ENCODE results near the gene UBE2N. TPM values are rescaled to one million over a fixed set of nuclear protein-coding genes. Genes with fewer than 3 reads are reported as not detected.

The UBE2N gene
- 100 to 1,000 TPM; 112 to 163 TPM for total RNA-seq
- polyA plus RNA-seq (ENCODE audit: insufficient read length in 2 of 2): 100 to 1,000 TPM; 209 to 234 TPM
- long read RNA-seq, donor 1, full-length matches to known transcripts: 119 of 126 reads
- long read RNA-seq, donor 1, partial matches to known transcripts: 7 of 126 reads
- long read RNA-seq, donor 1, other reads (novel, unspliced or antisense): 0 of 126 reads
- long read RNA-seq, donor 2, full-length matches to known transcripts: 28 of 38 reads
- long read RNA-seq, donor 2, partial matches to known transcripts: 10 of 38 reads
- long read RNA-seq, donor 2, other reads (novel, unspliced or antisense): 0 of 38 reads
- long read RNA-seq, donor 3, full-length matches to known transcripts: 61 of 83 reads
- long read RNA-seq, donor 3, partial matches to known transcripts: 22 of 83 reads
- long read RNA-seq, donor 3, other reads (novel, unspliced or antisense): 0 of 83 reads
- long read RNA-seq, donor 4, full-length matches to known transcripts: 65 of 79 reads
- long read RNA-seq, donor 4, partial matches to known transcripts: 14 of 79 reads
- long read RNA-seq, donor 4, other reads (novel, unspliced or antisense): 0 of 79 reads

- under 1% methylated on average over 105 of the region's 105 CpGs for WGBS (ENCODE audit: insufficient coverage)
- H3K36me3 ChIP-seq (ENCODE audit: control insufficient read depth, insufficient read depth, low read length): no peaks in the 10 kb centered on the region
- H3K27me3 ChIP-seq (ENCODE audit: control insufficient read depth, insufficient read depth, low read length): no peaks in the 10 kb centered on the region
- peak; percentile 80 to 99 (median 95) for DNase-seq (ENCODE audit: low read depth in 4 of 6, low spot score in 6 of 6)
- H3K27ac ChIP-seq (ENCODE audit: low read depth, low read length): peak within 1 kb of the TSS; percentile 95
- no peaks in the 10 kb centered on the region for H3K9me3 ChIP-seq (ENCODE audit: control insufficient read depth, insufficient read depth, low read length)
- H3K4me1 ChIP-seq (ENCODE audit: control insufficient read depth, insufficient read depth, low read length): peaks cover 4% of the 10 kb centered on the region
- peak within 1 kb of the TSS; percentile 71 for H3K4me3 ChIP-seq (ENCODE audit: low read depth, low read length)
These were observed at the start of gene UBE2N for GRCh38 chr12:93441617-93442410. UBE2N (minus strand) TSS chr12:93441947; CDS start chr12:93441884, 63 bp downstream.

- no peak for DNase-seq (ENCODE audit: low read depth in 4 of 6, low spot score in 6 of 6)
- Histone ChIP-seq H3K4me1 (ENCODE audit: control insufficient read depth, insufficient read depth, low read length) (no peaks in the 10 kb centered on the region), H3K27me3 (ENCODE audit: control insufficient read depth, insufficient read depth, low read length) (no peaks in the 10 kb centered on the region), H3K4me3 (ENCODE audit: low read depth, low read length) (no peak overlapping the region), H3K36me3 (ENCODE audit: control insufficient read depth, insufficient read depth, low read length) (peaks cover 59% of the 10 kb centered on the region), H3K9me3 (ENCODE audit: control insufficient read depth, insufficient read depth, low read length) (no peaks in the 10 kb centered on the region), H3K27ac (ENCODE audit: low read depth, low read length) (no peak overlapping the region)
- WGBS (ENCODE audit: insufficient coverage): 88% methylated on average over 2 of the region's 8 CpGs
These were observed 42.7 kb upstream of the UBE2N start for GRCh38 chr12:93484315-93484981.

GRCh38 chr12:93483151-93483807, 41.5 kb upstream of the UBE2N start:
- H3K4me3 ChIP-seq (ENCODE audit: low read depth, low read length): no peak overlapping the region
- H3K36me3 ChIP-seq (ENCODE audit: control insufficient read depth, insufficient read depth, low read length): peaks cover 58% of the 10 kb centered on the region
- no peaks in the 10 kb centered on the region for H3K27me3 ChIP-seq (ENCODE audit: control insufficient read depth, insufficient read depth, low read length)
- WGBS (ENCODE audit: insufficient coverage): no CpG with 5 or more reads among the region's 4 CpGs
- DNase-seq (ENCODE audit: low read depth in 4 of 6, low spot score in 6 of 6): no peak
- no peaks in the 10 kb centered on the region for H3K4me1 ChIP-seq (ENCODE audit: control insufficient read depth, insufficient read depth, low read length)
- H3K27ac ChIP-seq (ENCODE audit: low read depth, low read length): no peak overlapping the region
- H3K9me3 ChIP-seq (ENCODE audit: control insufficient read depth, insufficient read depth, low read length): no peaks in the 10 kb centered on the region

- Histone ChIP-seq H3K27me3 (ENCODE audit: control insufficient read depth, insufficient read depth, low read length) (no peaks in the 10 kb centered on the region), H3K4me3 (ENCODE audit: low read depth, low read length) (no peak overlapping the region), H3K4me1 (ENCODE audit: control insufficient read depth, insufficient read depth, low read length) (no peaks in the 10 kb centered on the region), H3K9me3 (ENCODE audit: control insufficient read depth, insufficient read depth, low read length) (no peaks in the 10 kb centered on the region), H3K27ac (ENCODE audit: low read depth, low read length) (no peak overlapping the region), H3K36me3 (ENCODE audit: control insufficient read depth, insufficient read depth, low read length) (peaks cover 59% of the 10 kb centered on the region)
- DNase-seq (ENCODE audit: low read depth in 4 of 6, low spot score in 6 of 6): no peak
- 92% methylated on average over 3 of the region's 5 CpGs for WGBS (ENCODE audit: insufficient coverage)
These were observed 41.0 kb upstream of the UBE2N start for GRCh38 chr12:93482721-93483120.

GRCh38 chr12:93476555-93476954, 34.8 kb upstream of the UBE2N start:
- Histone ChIP-seq H3K4me3 (ENCODE audit: low read depth, low read length) (no peak overlapping the region), H3K27me3 (ENCODE audit: control insufficient read depth, insufficient read depth, low read length) (no peaks in the 10 kb centered on the region), H3K36me3 (ENCODE audit: control insufficient read depth, insufficient read depth, low read length) (peaks cover 44% of the 10 kb centered on the region), H3K4me1 (ENCODE audit: control insufficient read depth, insufficient read depth, low read length) (no peaks in the 10 kb centered on the region), H3K27ac (ENCODE audit: low read depth, low read length) (no peak overlapping the region), H3K9me3 (ENCODE audit: control insufficient read depth, insufficient read depth, low read length) (no peaks in the 10 kb centered on the region)
- DNase-seq (ENCODE audit: low read depth in 4 of 6, low spot score in 6 of 6): no peak

GRCh38 chr12:93469386-93469785, 27.6 kb upstream of the UBE2N start:
- DNase-seq (ENCODE audit: low read depth in 4 of 6, low spot score in 6 of 6): no peak
- Histone ChIP-seq H3K36me3 (ENCODE audit: control insufficient read depth, insufficient read depth, low read length) (peaks cover 10% of the 10 kb centered on the region), H3K4me1 (ENCODE audit: control insufficient read depth, insufficient read depth, low read length) (peaks cover 3% of the 10 kb centered on the region), H3K4me3 (ENCODE audit: low read depth, low read length) (no peak overlapping the region), H3K27ac (ENCODE audit: low read depth, low read length) (no peak overlapping the region), H3K9me3 (ENCODE audit: control insufficient read depth, insufficient read depth, low read length) (no peaks in the 10 kb centered on the region), H3K27me3 (ENCODE audit: control insufficient read depth, insufficient read depth, low read length) (no peaks in the 10 kb centered on the region)

- Histone ChIP-seq H3K4me1 (ENCODE audit: control insufficient read depth, insufficient read depth, low read length) (peaks cover 3% of the 10 kb centered on the region), H3K36me3 (ENCODE audit: control insufficient read depth, insufficient read depth, low read length) (no peaks in the 10 kb centered on the region), H3K4me3 (ENCODE audit: low read depth, low read length) (peak overlapping the region; percentile 99), H3K27me3 (ENCODE audit: control insufficient read depth, insufficient read depth, low read length) (no peaks in the 10 kb centered on the region), H3K9me3 (ENCODE audit: control insufficient read depth, insufficient read depth, low read length) (no peaks in the 10 kb centered on the region), H3K27ac (ENCODE audit: low read depth, low read length) (peak overlapping the region; percentile 92)
- WGBS (ENCODE audit: insufficient coverage): 0% methylated on average over 6 of the region's 7 CpGs
- DNase-seq (ENCODE audit: low read depth in 4 of 6, low spot score in 6 of 6): peak in 3 of 6 donors; percentile 1 to 12 (median 11)
These were observed 26.2 kb upstream of the UBE2N start for GRCh38 chr12:93468008-93468371.

- Histone ChIP-seq H3K27me3 (ENCODE audit: control insufficient read depth, insufficient read depth, low read length) (no peaks in the 10 kb centered on the region), H3K36me3 (ENCODE audit: control insufficient read depth, insufficient read depth, low read length) (no peaks in the 10 kb centered on the region), H3K27ac (ENCODE audit: low read depth, low read length) (peak within 1 kb of the TSS; percentile 92), H3K9me3 (ENCODE audit: control insufficient read depth, insufficient read depth, low read length) (no peaks in the 10 kb centered on the region), H3K4me3 (ENCODE audit: low read depth, low read length) (peak within 1 kb of the TSS; percentile 99), H3K4me1 (ENCODE audit: control insufficient read depth, insufficient read depth, low read length) (peaks cover 3% of the 10 kb centered on the region)
- WGBS (ENCODE audit: insufficient coverage): under 1% methylated on average over 31 of the region's 36 CpGs
- DNase-seq (ENCODE audit: low read depth in 4 of 6, low spot score in 6 of 6): peak; percentile 83 to 97 (median 89)
These were observed 25.7 kb upstream of the UBE2N start, which contains the start of gene MRPL42 for GRCh38 chr12:93467351-93468007. MRPL42 (plus strand) TSS chr12:93467514; CDS start chr12:93469286, 1,772 bp downstream.
